T-helper 1 cell treated with Interleukin-12 subunit alpha and Interleukin-12 subunit beta and Interleukin-4 antibody, amounts not matched to agents 30 ng/mL and 1 ng/mL, for 36 hours (primary cell): ENCODE data around the gene ZBTB20. TPM values are rescaled to one million over a fixed set of nuclear protein-coding genes. Genes with fewer than 3 reads are reported as not detected.

Source experiments
- intact Hi-C: fragments of 100-400 bp; cut with micrococcal nuclease; formaldehyde crosslinking; loops from one replicate; pipeline ENCODE4 v1.15.1; 2024
- total RNA-seq: library from RNA; stranded (reverse); gene quantifications from 2 replicates; pipeline ENCODE4 v1.2.3, GENCODE V29; 2022

The ZBTB20 gene
- total RNA-seq, 1 donor from 2014 or later = 10.2 TPM

DNA sequence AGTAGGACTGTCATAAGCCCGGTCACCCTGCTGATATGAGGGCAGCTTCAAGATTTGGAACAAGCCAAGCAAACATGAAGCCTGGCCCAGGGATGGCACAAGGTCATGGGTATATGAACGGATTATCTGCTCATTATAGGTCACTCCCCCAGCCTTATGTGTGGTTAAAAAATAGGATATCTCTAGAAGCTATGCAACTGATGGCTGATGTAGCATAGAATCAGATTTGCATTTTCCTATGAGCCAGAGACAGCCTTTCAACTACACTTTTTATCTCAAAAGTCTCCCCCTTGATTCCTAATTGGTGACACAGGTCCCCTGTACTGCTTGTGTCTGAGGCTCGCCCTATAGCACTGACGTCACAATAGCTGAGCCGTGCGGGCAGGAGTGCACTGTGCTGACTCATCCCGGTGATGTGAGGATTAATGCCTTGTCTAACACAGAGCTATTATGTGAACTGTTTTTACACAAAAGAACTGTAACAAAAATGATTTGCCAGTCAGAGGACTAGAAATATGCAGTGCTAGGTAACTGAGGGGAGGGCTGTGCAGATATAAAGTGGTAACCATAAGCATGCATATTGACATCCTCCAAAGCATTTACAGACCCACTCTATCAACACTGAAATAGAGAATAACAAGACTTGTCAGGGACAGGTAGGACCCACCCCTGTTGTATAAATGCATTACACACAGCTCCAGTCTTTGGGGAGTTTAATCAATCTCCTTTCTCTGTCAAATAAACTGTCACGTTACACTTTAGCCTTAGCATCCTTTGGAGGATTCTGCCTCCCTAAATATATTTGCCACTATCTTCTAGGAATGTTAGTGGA, 648.3 kb downstream of the ZBTB20 start:
- intact Hi-C loops = no loop called here

DNA sequence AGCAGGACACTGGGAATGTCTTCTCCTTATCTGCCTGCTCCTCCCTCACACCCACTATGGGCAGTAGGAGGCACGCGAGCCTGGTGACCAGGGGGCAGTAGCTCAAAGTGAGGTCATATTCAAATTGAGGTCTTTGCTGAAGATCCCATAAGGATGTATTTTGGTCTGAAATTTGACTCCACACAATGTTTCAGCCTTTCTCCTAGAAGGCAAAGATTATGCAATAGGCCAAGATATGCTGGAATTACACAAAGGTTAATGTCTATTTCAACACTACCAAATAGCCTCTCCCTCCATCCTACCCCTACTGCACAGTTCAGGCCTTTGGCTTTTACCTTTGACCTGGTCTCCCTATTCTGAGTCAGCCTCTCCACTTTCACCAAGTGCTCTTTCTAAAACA, 650.2 kb downstream of the ZBTB20 start:
- intact Hi-C loops = no loop called here

DNA sequence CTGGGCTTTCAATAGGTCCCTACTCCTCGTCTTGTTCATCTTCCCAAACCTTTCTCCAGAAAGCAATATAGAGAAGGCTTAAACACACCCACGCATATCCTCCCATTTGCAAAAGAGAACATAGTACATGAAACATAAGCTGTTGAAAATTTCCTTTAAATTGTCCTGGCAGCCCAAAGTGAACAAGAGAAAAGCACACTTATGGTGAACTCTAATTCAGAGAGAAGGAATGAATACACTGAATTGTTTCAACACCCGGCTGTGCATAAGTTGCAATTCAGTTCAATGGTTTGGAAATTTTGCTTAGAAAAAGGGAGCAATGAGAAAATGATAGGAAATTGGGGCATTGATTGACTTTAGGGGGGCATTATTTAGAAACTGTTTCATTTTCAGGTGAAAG, 650.6 kb downstream of the ZBTB20 start:
- intact Hi-C loops = no loop called here

DNA sequence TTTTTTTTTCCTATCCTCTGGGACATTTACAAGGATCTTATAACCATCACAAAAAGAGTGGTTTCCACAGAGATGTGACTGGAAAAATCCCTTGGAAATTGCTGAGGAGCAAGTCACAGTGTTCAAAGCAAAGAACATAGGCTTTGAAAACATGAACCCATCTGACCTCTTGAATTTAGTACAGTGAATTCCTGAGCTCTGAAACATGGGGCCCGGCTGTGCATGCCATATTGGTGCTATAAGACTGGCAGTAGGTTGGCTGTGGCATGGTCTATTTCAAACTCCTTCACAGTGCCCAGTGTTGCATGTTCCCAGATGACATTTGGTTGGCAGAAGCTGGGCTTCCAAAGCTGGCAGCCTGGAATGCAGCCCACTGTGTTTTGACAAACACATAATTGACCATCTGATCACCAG, 651.1 kb downstream of the ZBTB20 start:
- intact Hi-C loops = no loop called here

DNA sequence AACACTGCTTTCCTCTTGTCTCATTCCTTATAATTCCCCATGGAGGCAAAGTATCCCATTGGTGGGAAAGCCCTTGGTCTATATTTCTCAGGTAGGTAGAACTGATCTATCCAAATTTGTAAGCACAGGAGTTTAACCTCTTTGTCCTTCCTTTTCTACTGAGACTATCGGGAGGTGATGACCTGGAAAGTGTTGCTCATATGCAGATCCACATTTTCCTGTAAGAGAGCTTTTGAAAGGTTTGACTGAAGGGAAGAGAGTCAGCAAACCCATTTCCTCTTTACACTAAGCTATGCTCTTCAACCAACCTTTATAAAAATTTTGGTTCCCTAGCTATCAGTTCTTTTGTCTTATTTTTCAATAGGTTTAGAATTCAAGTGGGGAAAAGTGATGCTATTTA, 652.6 kb downstream of the ZBTB20 start:
- intact Hi-C loops = no loop called here

DNA sequence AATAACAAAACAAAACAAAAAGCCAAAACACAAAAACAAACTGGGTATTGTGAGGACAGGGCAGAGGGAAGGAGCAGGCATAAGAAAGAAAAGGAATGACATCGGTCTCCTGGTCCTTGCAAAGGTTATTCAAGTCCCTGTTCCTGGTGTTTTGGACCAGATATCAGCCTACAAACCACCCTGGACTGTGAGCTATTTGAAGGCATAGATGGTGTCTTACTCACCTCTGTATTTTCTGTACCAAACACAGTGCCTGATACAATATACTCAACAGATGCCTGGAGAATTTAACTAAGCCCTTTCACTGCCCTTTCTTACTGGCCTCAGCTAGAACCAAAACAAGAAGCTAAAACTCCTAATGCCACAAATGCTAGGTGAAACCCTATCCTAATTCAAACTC, 656.3 kb downstream of the ZBTB20 start:
- intact Hi-C loops = no loop called here

DNA sequence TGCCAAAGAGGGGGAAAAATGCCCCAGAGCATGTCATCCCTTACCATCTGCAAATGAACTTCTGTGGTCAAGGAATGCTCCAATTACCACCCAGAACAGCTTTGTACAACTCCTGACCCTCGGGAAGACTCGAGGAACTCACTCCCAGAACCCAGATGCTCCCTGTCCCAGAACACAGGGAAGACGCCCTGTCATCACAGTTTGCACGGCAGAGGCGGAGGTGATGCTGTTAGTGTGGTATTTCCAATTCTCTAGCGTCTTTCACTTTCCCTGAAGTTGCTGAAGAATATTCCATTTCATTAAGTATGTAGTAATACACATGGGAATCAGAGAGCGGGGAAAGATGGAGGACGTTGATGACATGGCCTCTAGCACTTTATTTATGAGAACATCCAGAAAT, 659.6 kb downstream of the ZBTB20 start:
- intact Hi-C loops = no loop called here

DNA sequence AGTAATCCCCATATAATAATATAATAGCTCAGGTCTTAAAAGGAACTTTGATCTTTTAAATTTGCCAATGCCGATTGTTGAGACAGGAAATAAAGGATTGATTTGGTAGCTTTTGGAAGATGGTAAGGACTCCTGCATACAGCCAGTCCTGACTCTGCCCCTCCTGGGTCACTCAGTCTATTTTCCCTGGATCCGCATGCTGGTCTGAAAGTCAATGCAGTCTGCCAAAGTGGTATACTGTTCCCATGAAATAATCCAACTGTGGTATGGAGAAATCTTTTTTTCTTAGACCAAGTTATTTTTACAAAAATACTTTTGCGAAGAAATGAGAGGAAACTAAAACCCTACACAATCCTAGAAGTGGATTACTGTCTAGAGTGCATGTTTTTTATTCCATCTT, 662.2 kb downstream of the ZBTB20 start:
- intact Hi-C loops = no loop called here

DNA sequence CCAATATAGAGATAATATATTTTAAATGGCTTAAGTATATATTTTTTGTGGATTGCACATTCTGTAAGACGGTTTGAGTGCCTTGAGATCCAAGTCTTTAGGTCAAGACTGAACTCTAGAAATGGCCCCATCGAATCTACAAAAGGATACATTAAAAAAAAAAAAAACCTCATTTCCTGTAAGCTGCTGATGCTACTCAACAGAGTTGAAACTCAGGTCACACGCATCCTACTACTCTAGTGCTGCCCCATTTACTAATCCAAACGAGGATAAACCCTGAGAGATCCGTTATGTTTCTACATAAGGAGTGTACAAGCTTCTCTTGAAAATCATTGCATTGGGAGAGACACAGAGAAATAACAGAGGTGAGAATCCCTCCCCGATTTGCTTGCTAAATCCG, 666.0 kb downstream of the ZBTB20 start:
- intact Hi-C loops = no loop called here

DNA sequence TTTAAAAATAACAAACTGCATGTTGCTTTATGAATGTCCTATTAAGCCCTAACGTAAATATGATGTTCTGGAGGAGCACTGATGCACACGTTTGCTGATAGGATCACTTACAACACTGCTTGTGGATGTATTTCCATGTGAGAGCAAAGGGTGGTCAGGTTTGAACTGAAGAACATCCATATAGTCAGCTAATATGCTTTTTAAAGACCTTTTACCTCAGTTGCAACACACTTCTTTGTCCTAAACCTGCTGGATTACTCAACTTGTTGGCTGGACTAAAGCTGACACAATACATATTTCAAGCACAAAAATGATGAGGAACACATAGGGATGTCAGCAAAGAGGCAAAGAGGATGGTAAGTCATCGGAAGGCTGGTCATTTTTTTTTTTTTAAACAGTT, 666.6 kb downstream of the ZBTB20 start:
- intact Hi-C loops = no loop called here

DNA sequence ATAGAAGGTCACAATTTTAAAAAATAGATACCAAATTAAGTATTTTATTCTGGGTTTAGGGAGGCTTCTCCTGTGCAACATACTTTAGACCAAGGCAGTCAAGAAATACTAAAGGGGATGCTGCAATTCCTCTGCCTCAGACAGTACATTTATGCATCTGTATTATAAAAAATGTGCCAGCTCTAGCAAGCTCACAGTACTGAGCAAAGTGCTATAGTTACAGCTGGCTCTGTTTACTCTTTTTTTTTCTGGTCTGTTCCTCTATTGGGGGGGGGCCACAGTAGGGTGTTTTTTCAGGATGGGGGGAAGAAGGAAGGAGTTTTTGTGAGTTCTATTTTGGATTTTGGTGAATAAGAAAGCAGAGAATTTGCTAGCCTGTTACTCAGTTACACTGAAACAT, 668.3 kb downstream of the ZBTB20 start:
- intact Hi-C loops = no loop called here

DNA sequence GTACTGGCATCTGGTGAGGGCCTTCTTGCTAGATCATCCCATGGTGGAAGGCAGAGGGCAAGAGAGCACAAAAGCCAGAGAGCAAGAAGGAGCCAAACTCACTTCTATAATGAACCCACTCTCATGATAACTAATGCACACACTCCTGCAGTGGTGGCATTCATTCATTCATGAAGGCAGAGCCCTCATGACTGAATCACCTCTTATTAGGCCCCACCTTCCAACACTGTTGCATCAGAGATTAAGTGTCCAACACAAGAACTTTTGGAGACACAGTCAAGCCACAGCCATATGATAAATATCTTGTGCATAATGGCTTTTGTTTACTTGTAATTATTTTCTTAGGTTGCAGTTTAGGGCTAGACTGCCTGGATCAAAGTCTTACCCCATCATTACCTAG, 670.6 kb downstream of the ZBTB20 start:
- intact Hi-C loops = no loop called here

DNA sequence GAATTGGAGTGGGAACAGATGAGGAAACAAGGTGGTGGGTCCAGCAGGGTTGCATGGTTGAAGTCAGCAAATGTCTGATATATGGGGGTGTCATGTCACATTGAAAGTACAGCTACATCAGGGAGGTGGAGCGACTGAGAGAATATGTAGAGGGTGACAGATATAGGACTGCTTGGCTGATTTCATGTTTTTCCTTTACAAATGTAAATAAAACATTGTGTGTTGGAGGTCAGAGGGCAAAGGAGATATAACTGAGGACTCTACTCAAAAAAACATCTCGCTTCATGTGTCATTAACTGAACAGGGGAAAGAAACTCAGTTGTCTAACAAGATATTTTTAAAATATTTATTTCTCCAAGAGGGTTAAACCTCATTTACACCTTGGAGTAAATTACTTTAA, 675.6 kb downstream of the ZBTB20 start:
- intact Hi-C loops = no loop called here

DNA sequence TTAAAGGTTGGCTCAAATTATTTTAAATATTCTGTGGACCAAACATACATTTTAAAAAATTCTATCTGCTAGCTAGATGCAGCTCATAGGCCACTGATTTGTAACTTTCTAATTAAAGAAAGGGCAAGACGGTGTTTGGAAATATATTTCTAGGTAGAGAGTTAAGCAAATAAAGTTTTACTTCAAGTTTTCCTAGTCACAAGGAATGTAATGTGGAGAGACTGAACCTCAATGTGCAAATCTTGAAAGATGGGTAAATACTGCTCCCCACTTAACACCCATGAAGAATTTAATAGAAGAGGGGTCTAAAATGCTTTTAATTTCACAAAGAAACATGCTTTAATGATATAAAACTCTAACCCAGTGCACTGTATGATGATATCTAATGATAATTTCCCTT, 678.0 kb downstream of the ZBTB20 start:
- intact Hi-C loops = no loop called here

DNA sequence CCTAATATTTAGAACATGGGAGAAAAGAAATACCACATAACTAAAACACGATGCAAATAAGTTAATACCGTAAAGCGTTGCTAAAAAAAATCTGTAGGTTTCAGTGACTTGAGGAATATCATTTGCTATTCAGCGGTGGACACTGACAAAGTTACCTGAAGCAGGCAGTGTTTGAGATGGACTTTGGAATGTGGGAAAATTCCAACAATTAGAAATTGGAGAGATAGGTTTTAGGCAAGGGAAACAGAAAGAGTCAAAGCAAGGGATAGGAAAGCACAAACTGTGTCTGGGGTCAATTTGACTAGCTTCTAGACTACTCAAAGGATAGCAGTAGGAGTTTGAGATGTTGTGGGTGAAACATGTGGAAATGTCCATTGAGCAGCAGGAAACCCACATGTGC, 680.3 kb downstream of the ZBTB20 start:
- intact Hi-C loops = no loop called here

DNA sequence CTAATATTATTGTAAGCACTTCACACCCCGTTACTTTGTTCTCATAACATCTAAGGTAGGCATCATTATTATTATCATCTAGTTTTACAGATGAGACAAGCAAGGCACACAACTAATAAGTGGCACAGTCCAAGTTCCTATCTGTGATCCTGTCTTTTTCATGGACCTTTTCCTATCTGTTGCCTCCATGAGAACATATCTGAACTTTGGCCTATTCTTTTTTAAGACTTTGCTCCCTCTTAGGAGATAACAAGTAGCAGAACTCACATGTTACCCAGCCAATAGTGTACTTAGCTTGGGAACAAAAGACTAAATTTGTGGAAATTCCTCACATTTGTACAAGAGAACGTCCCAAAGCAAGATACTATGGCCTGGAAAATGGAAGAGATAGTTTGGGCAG, 680.8 kb downstream of the ZBTB20 start:
- intact Hi-C loops = no loop called here

DNA sequence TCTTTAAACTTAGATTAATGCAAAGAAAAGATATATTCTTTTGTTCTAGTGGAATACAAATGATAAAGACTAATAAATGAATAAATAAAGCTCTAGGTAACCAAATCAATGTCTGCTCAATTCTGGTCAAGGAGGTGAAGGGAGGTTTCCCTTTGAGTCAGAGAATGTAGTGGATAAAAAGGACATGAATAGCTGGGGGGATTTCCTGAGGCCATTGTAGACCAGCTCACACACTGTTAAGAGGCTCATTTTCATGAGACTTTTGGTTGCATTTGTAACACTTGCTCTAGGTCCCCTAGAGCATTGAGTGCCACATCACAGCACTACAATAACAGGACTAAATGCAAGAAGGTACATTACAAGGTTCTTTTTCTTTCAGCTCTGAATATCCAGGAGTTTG, 682.5 kb downstream of the ZBTB20 start:
- intact Hi-C loops = no loop called here

DNA sequence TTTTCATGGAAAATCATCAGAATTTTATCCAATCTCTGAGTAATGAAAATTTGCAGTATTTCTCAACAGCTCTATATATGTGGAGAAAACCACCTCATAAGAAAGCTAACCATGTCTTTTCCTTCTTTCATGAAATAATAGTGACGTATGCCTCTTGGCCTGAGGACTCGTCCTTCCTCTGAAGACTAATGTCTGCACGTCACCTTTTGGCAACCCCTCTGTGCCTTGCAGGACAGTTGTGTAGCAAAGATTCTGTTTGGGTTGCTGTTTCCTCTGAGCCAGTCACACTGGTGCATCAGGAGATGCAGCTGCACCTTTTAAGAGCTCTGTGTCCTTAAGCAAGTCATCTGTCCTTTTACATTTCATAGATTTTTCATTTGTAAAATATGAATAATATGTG, 684.3 kb downstream of the ZBTB20 start:
- intact Hi-C loops = no loop called here

DNA sequence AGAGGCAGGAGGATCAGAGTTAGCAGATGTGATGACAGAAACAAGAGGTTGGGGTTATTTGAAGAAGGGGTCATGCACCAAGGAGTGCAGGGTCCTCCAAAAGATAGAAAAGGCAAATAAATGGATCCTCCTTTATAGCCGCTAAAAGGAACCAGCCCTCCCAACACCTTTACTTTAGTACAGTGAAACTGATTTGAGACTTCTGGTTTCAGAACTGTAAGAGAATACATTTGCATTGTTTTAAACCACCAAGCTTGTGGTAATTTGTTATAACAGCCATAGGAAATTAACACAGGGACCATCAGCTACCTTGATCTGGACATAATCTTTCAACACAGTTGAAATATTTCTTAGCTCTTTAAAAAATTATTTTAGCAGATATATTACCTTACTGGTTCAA, 686.6 kb downstream of the ZBTB20 start:
- intact Hi-C loops = no loop called here

DNA sequence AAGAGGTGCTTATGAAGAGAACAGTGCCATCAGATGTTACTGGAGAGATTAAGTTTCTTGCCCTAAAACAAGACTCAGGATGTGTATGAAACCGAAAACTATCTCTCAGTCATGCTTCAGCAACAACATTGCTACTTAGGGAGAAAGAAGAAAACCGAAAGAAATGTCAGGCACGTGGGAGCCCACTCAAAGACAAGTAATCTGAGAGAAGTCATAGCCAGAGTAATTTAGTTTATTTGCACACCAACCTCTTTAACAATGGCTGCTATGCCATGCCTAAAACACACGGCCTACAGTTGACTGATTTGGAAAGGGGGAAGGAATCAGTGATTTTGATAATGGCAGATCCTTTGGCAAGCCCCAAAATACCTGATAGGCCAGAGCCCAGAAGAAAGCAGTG, 690.3 kb downstream of the ZBTB20 start:
- intact Hi-C loops = no loop called here

DNA sequence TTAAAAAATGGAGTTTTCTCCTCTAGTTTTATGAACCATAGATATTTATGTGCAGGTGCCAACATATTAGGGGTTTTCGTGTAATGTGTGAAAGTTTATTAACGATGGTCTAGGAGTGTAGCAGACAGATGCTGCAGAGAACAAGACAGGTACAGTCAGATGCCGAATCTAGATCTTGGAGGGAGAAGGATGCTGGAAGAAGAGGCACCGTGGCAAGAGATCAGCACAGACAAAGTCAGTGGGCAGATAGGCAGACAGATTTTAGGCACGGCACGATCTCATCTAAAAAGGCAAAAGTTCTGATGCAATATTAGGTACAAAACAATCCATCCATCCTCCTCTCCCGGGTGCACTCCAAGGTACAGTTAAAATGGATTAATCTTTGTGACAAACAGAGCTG, 691.7 kb downstream of the ZBTB20 start:
- intact Hi-C loops = no loop called here

DNA sequence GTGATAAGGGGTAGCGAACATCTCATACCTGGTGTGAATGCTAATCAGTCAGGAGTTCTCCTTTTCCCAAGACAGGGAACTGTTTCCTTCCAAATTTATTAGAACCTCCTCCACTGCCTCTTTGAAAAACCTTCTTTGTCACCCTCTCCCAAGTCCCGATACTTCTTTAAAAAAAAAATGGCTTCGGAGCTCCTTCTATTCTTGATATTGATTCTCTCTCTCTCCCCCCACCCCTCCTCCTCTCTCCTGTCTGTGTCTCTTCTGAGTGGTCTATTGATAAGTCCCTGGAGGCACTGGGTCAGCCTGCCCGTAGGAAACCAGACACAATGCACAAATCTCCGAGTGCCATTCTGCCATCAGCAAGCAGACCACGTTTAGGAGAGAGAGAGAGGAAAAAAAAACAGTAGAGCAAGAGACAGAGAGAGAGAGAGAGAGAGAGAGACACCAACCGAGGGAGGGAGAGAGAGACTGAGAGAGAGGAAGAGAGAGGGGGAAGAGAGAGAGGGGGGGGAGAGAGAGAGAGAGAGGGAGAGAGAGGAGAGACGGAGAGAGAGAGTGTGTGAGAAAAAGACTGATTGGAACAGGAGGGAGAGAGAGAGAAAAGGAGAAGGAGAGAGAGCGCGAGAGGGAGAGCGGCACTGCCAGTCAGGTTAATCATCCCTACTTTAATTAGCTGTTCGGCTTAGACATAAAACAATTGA, 692.4 kb downstream of the ZBTB20 start:
- intact Hi-C loops = no loop called here

DNA sequence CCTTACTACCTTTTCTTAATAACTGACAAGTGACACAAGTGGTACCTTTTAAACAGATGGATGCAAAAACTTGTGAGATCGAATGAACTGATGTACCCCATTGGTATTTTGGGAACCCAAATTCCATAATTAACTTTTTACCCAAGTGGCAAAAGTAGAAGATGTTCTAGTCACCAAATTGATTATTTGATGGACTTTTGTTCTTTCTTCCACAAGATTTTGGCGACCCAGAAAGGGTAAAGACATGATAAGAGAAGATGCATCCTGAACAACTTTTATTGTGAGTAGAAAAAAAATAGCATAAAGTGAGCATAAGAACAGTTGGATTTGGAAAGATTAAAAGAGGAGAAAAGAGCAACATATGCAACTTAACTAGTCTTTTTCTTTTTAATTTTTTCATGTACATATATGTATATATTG, 693.7 kb downstream of the ZBTB20 start:
- intact Hi-C loops = no loop called here
